Mesenchymal stem cell (in vitro differentiated cells and primary cell): ENCODE data around the gene TBX21.
A peak's percentile ranks its signal among the peaks of the same experiment; 100 is the strongest.

ENCODE experiments used
- DNase-seq: peaks from one replicate; pipeline ENCODE4 v3.0.0-alpha.2; 2013
- H2AFZ ChIP-seq: one replicate; pipeline ENCODE4 v1.6.1; 2013; ENCODE audit warnings: low read depth, mild to moderate bottlenecking, control low read depth, inconsistent platforms, low read length, moderate library complexity
- H2AK5ac ChIP-seq: 2 replicates; pipeline ENCODE4 v1.6.1; 2013; ENCODE audit warnings: low read length, moderate library complexity, mild to moderate bottlenecking, inconsistent platforms; ENCODE audit not compliant: severe bottlenecking
- H2BK120ac ChIP-seq: one replicate; pipeline ENCODE4 v1.6.1; 2013; ENCODE audit warnings: low read depth, mild to moderate bottlenecking, inconsistent platforms, low read length, moderate library complexity
- H2BK12ac ChIP-seq, 2 experiments: one replicate each; pipeline ENCODE4 v1.6.1; 2013; ENCODE audit warnings: inconsistent platforms in 2 of 2, low read length in 2 of 2, mild to moderate bottlenecking in 2 of 2, moderate library complexity in 2 of 2, control low read depth in 1 of 2
- H2BK15ac ChIP-seq: one replicate; pipeline ENCODE4 v1.6.1; 2013; ENCODE audit warnings: mild to moderate bottlenecking, low read depth, inconsistent platforms; ENCODE audit not compliant: poor library complexity, severe bottlenecking
- H2BK5ac ChIP-seq: 2 replicates; pipeline ENCODE4 v1.6.1; 2013; ENCODE audit warnings: low read depth, mild to moderate bottlenecking, low read length, control low read depth, inconsistent platforms; ENCODE audit not compliant: poor library complexity, severe bottlenecking
- H3K14ac ChIP-seq, 2 experiments: one replicate each; pipeline ENCODE4 v1.6.1; 2013; ENCODE audit warnings: inconsistent platforms in 2 of 2, low read length in 2 of 2, control low read depth in 1 of 2, mild to moderate bottlenecking in 1 of 2, moderate library complexity in 1 of 2
- H3K18ac ChIP-seq, 2 experiments: one replicate each; pipeline ENCODE4 v1.6.1; 2013; ENCODE audit warnings: inconsistent platforms in 2 of 2, low read length in 2 of 2, control low read depth in 1 of 2, low read depth in 1 of 2, mild to moderate bottlenecking in 1 of 2
- H3K23ac ChIP-seq, 2 experiments: one replicate each; pipeline ENCODE4 v1.6.1; 2013; ENCODE audit warnings: inconsistent platforms in 2 of 2, low read length in 2 of 2, mild to moderate bottlenecking in 2 of 2, moderate library complexity in 2 of 2, control low read depth in 1 of 2
- H3K27ac ChIP-seq: 2 replicates; pipeline ENCODE4 v1.5.1; 2013; ENCODE audit warnings: mild to moderate bottlenecking, moderate library complexity, low read length, control low read depth, inconsistent platforms; ENCODE audit not compliant: poor library complexity, severe bottlenecking
- H3K27me3 ChIP-seq, 2 experiments: 2 replicates each; pipeline versions ENCODE4 v1.6.1 to v1.7.0; 2013; ENCODE audit warnings: low read length in 2 of 2, mild to moderate bottlenecking in 2 of 2, moderate library complexity in 2 of 2, control low read depth in 1 of 2, inconsistent platforms in 1 of 2; ENCODE audit not compliant: control insufficient read depth in 1 of 2, insufficient read depth in 1 of 2
- H3K36me3 ChIP-seq, 2 experiments: 2 replicates each; pipeline versions ENCODE4 v1.6.1 to v1.7.0; 2013; ENCODE audit warnings: low read length in 2 of 2, control low read depth in 1 of 2, inconsistent platforms in 1 of 2, low read depth in 1 of 2, mild to moderate bottlenecking in 1 of 2; ENCODE audit not compliant: insufficient read depth in 2 of 2, control insufficient read depth in 1 of 2
- H3K4ac ChIP-seq, 2 experiments: one replicate each; pipeline ENCODE4 v1.6.1; 2013; ENCODE audit warnings: inconsistent platforms in 2 of 2, low read length in 2 of 2, mild to moderate bottlenecking in 2 of 2, moderate library complexity in 2 of 2, control low read depth in 1 of 2, low read depth in 1 of 2
- H3K4me1 ChIP-seq: 2 replicates; pipeline ENCODE4 v1.6.1; 2013; ENCODE audit warnings: low read depth, low read length, control low read depth; ENCODE audit not compliant: control insufficient read depth, insufficient read depth
- H3K4me2 ChIP-seq: 2 replicates; pipeline ENCODE4 v1.6.1; 2013; ENCODE audit warnings: low read length, mild to moderate bottlenecking, inconsistent platforms; ENCODE audit not compliant: poor library complexity, severe bottlenecking
- H3K4me3 ChIP-seq, 2 experiments: 2 replicates each; pipeline versions ENCODE4 v1.5.1 to v1.7.0; 2013; ENCODE audit warnings: low read length in 2 of 2, mild to moderate bottlenecking in 2 of 2, control low read depth in 1 of 2, low read depth in 1 of 2; ENCODE audit not compliant: insufficient read depth in 1 of 2
- H3K79me1 ChIP-seq: replicated peaks from 2 replicates; pipeline ENCODE4 v1.6.1; 2013; ENCODE audit warnings: mild to moderate bottlenecking, control low read depth, low read length, inconsistent platforms; ENCODE audit not compliant: poor library complexity, severe bottlenecking
- H3K9ac ChIP-seq: 2 replicates; pipeline ENCODE4 v1.7.0; 2013; ENCODE audit warnings: mild to moderate bottlenecking, low read length, moderate library complexity
- H3K9me3 ChIP-seq: 2 replicates; pipeline ENCODE4 v1.7.0; 2013; ENCODE audit warnings: mild to moderate bottlenecking, low read length; ENCODE audit not compliant: control insufficient read depth
- H4K8ac ChIP-seq: one replicate; pipeline ENCODE4 v1.6.1; 2013; ENCODE audit warnings: inconsistent platforms, mild to moderate bottlenecking, low read length, moderate library complexity
- H4K91ac ChIP-seq: one replicate; pipeline ENCODE4 v1.6.1; 2013; ENCODE audit warnings: mild to moderate bottlenecking, low read length, inconsistent platforms
- WGBS: methylation state at CpG from one replicate; pipeline ENCODE4 v1.1.7; 2013; ENCODE audit warnings: mixed read lengths; 5-methylcytosine and 5-hydroxymethylcytosine counted together

Gene TBX21

GRCh38 chr17:47708312-47708863 lies 24.6 kb upstream of the TBX21 start:
- no peak overlapping the region for H3K4ac ChIP-seq
- H2BK120ac ChIP-seq = no peak overlapping the region
- H3K27me3 ChIP-seq = peaks cover 13 to 19% of the 10 kb centered on the region in 2 experiments
- peak overlapping the region in 1 of 2 experiments; percentile 16 for H3K4me3 ChIP-seq
- 77% methylated on average over 24 of the region's 31 CpGs for WGBS
- no peaks in the 10 kb centered on the region for H3K79me1 ChIP-seq
- no peak overlapping the region for H2AK5ac ChIP-seq
- H3K36me3 ChIP-seq = peaks cover 49 to 60% of the 10 kb centered on the region in 2 experiments
- H3K14ac ChIP-seq = no peak overlapping the region
- H3K27ac ChIP-seq = no peak overlapping the region
- no peak overlapping the region for H3K9ac ChIP-seq
- H3K4me1 ChIP-seq = peaks cover 14% of the 10 kb centered on the region
- no peak overlapping the region for H3K4me2 ChIP-seq
- no peak overlapping the region for H4K8ac ChIP-seq
- no peak overlapping the region for H3K18ac ChIP-seq
- no peak overlapping the region for H2BK5ac ChIP-seq
- no peaks in the 10 kb centered on the region for H3K9me3 ChIP-seq
- no peak overlapping the region for H2BK12ac ChIP-seq
- no peak overlapping the region for H3K23ac ChIP-seq
- H2AFZ ChIP-seq = no peak overlapping the region
- no peak overlapping the region for H2BK15ac ChIP-seq
- H4K91ac ChIP-seq = no peak overlapping the region
- no peak for DNase-seq

- H3K4me2 ChIP-seq = no peak overlapping the region
- H3K4me1 ChIP-seq = peaks cover 14% of the 10 kb centered on the region
- H3K36me3 ChIP-seq = peaks cover 43 to 56% of the 10 kb centered on the region in 2 experiments
Observed at GRCh38 chr17:47708864-47709541, 24.0 kb upstream of the TBX21 start.

GRCh38 chr17:47709594-47709993 lies 23.4 kb upstream of the TBX21 start:
- H3K4me2 ChIP-seq = no peak overlapping the region
- H3K9me3 ChIP-seq = no peaks in the 10 kb centered on the region
- H3K14ac ChIP-seq = no peak overlapping the region
- H3K4ac ChIP-seq = no peak overlapping the region
- H2BK5ac ChIP-seq = no peak overlapping the region
- no peak overlapping the region for H2AK5ac ChIP-seq
- no peak overlapping the region for H3K23ac ChIP-seq
- H4K8ac ChIP-seq = no peak overlapping the region
- no peak overlapping the region for H3K27ac ChIP-seq
- H2BK12ac ChIP-seq = no peak overlapping the region
- H3K4me3 ChIP-seq = no peak overlapping the region
- no peak overlapping the region for H3K9ac ChIP-seq
- no peak overlapping the region for H2BK15ac ChIP-seq
- no peak for DNase-seq
- H3K79me1 ChIP-seq = no peaks in the 10 kb centered on the region
- 86% methylated on average over 3 of the region's 3 CpGs for WGBS
- H2BK120ac ChIP-seq = no peak overlapping the region
- no peak overlapping the region for H2AFZ ChIP-seq
- peaks cover 9% of the 10 kb centered on the region for H3K4me1 ChIP-seq
- peaks cover 25 to 31% of the 10 kb centered on the region in 2 experiments for H3K27me3 ChIP-seq
- H4K91ac ChIP-seq = no peak overlapping the region
- no peak overlapping the region for H3K18ac ChIP-seq
- H3K36me3 ChIP-seq = peaks cover 40 to 50% of the 10 kb centered on the region in 2 experiments

More at GRCh38 chr17:47708864-47709541, 24.0 kb upstream of the TBX21 start:
- Histone ChIP-seq H4K8ac (no peak overlapping the region), H3K9ac (no peak overlapping the region), H3K27ac (no peak overlapping the region), H3K9me3 (no peaks in the 10 kb centered on the region), H2BK12ac (no peak overlapping the region), H4K91ac (no peak overlapping the region), H2BK5ac (no peak overlapping the region), H3K79me1 (no peaks in the 10 kb centered on the region), H3K23ac (no peak overlapping the region), H2AFZ (no peak overlapping the region), H3K4ac (no peak overlapping the region), H2AK5ac (no peak overlapping the region), H3K18ac (no peak overlapping the region), H2BK120ac (no peak overlapping the region), H2BK15ac (no peak overlapping the region), H3K4me3 (no peak overlapping the region), H3K27me3 (peaks cover 19 to 25% of the 10 kb centered on the region in 2 experiments), H3K14ac (no peak overlapping the region)
- no peak for DNase-seq
- WGBS = 85% methylated on average over 80 of the region's 89 CpGs

GRCh38 chr17:47711366-47712099 lies 21.5 kb upstream of the TBX21 start:
- Histone ChIP-seq H3K79me1 (no peaks in the 10 kb centered on the region), H3K18ac (no peak overlapping the region), H3K4me2 (no peak overlapping the region), H4K91ac (no peak overlapping the region), H3K4me1 (peaks cover 2% of the 10 kb centered on the region), H3K27ac (no peak overlapping the region), H3K14ac (no peak overlapping the region), H2BK12ac (no peak overlapping the region), H2AK5ac (no peak overlapping the region), H2BK120ac (no peak overlapping the region), H3K9me3 (no peaks in the 10 kb centered on the region), H2BK5ac (no peak overlapping the region), H2BK15ac (no peak overlapping the region), H2AFZ (no peak overlapping the region), H3K36me3 (peaks cover 22 to 36% of the 10 kb centered on the region in 2 experiments), H3K4ac (no peak overlapping the region), H4K8ac (no peak overlapping the region), H3K4me3 (no peak overlapping the region), H3K9ac (no peak overlapping the region), H3K27me3 (peaks cover 43 to 49% of the 10 kb centered on the region in 2 experiments), H3K23ac (no peak overlapping the region)
- WGBS = 93% methylated on average over 15 of the region's 15 CpGs
- no peak for DNase-seq
